ENCODE data around the gene INSRR.

DNA sequence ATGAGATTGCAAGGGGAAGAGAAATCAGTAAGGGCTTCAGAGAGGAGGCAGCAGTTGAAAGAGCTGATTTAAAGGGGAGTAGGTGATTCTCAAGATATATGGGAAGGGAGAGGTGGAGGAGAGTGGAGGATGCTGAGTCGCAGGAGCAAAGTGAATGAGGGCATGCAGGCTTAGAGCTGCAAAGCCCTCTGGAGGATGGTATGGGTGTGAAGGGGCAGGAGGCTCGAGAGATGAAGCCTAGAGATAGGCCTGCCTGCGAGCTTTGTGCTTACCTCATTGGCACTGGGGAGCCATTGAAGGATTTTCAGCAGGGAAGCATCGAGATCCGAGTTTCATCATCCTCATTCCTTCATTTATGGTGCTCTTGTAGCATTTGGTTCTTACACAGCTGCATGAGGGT is 26.5 kb downstream of the INSRR start:
- TF ChIP-seq FOXA3 (CRISPR knock-in tag; conservative IDR thresholded peaks at IDR 0.05 in 1 of 2, IDR thresholded peaks at IDR 0.05 in 1 of 2) = no peak
- TF ChIP-seq ARNT (IDR thresholded peaks at IDR 0.05) = no peak
- TF ChIP-seq NR2C1 (IDR thresholded peaks at IDR 0.05) = no peak
- no peak for TF ChIP-seq NR2C1 (tag; IDR thresholded peaks at IDR 0.05)

Measured in K562 (cell line).